Heart left ventricle (tissue), 16 donors: ENCODE results near the gene GDPD4. TPM values are rescaled to one million over a fixed set of nuclear protein-coding genes. Genes with fewer than 3 reads are reported as not detected.

Source experiments
- ATAC-seq, 4 donors: fragments of 200-7000 bp; cut with Tn5 transposase; one replicate each; pipeline ENCODE4 v1.9.1; 2020 to 2022; ENCODE audit warnings: moderate library complexity in 4 of 4, mild to moderate bottlenecking in 3 of 4, moderate number of reproducible peaks in 1 of 4
- DNase-seq, 5 donors: peaks; one replicate each; pipeline ENCODE4 v3.0.0-alpha.2; 2020
- H3K27ac ChIP-seq, 12 donors: fragments of 200-600 bp; sonication (generic) in 4 of 12; one replicate each; pipeline versions ENCODE4 v1.5.0 to v1.8.0; 2016 to 2022; ENCODE audit warnings: mild to moderate bottlenecking in 2 of 12
- H3K27me3 ChIP-seq, 9 donors: fragments of 200-600 bp; sonication (generic) in 2 of 9; one replicate each; pipeline versions ENCODE4 v1.5.1 to v1.8.0; 2016 to 2022; ENCODE audit warnings: mild to moderate bottlenecking in 3 of 9
- H3K36me3 ChIP-seq, 9 donors: fragments of 200-600 bp; sonication (generic) in 2 of 9; one replicate each; pipeline versions ENCODE4 v1.5.0 to v1.8.0; 2018 to 2022; ENCODE audit warnings: mild to moderate bottlenecking in 2 of 9
- H3K4me1 ChIP-seq, 12 donors: fragments of 200-600 bp; sonication (generic) in 4 of 12; one replicate each; pipeline versions ENCODE4 v1.5.0 to v1.8.0; 2016 to 2022; ENCODE audit warnings: mild to moderate bottlenecking in 3 of 12
- H3K4me3 ChIP-seq, 12 donors: fragments of 200-600 bp; sonication (generic) in 4 of 12; one replicate each; pipeline versions ENCODE4 v1.5.0 to v1.8.0; 2017 to 2022; ENCODE audit warnings: mild to moderate bottlenecking in 9 of 12, moderate library complexity in 4 of 12
- H3K9me3 ChIP-seq, 12 donors: fragments of 200-600 bp; sonication (generic) in 4 of 12; one replicate each; pipeline versions ENCODE4 v1.5.0 to v1.8.0; 2016 to 2022; ENCODE audit warnings: mild to moderate bottlenecking in 1 of 12
- CTCF ChIP-seq, 12 donors: fragments of 200-600 bp; sonication (generic) in 4 of 12; IDR thresholded peaks; one replicate each; pipeline versions ENCODE4 v1.5.0 to v1.8.0; 2018 to 2022; ENCODE audit warnings: antibody characterized with exemption in 12 of 12, mild to moderate bottlenecking in 5 of 12
- POLR2A ChIP-seq, 2 donors: fragments of 450-650 bp; IDR thresholded peaks; one replicate each; pipeline ENCODE4 v1.6.1; 2017; ENCODE audit warnings: antibody characterized with exemption in 2 of 2, mild to moderate bottlenecking in 2 of 2, moderate library complexity in 2 of 2
- WGBS, 4 donors: extraction: QIAGEN DNeasy Blood & Tissue Kit in 2 of 4; methylation state at CpG; one replicate each; pipeline versions ENCODE4 v1.1.5 to v1.1.7; 2013 to 2018; 5-methylcytosine and 5-hydroxymethylcytosine counted together
- intact Hi-C, 10 donors: fragments of 100-400 bp; cut with DNase I; formaldehyde crosslinking; loops; one replicate each; pipeline versions ENCODE4 v1.11.1 to v1.14.2; 2022
- polyA plus RNA-seq, 2 donors: library from polyadenylated mRNA; stranded (reverse); fragments of 200-250 nt; gene quantifications; one replicate each; pipeline ENCODE4 v1.2.3, GENCODE V29; 2013
- total RNA-seq, 9 donors: library from RNA; depleted of rRNA in 2 of 9; stranded (reverse); fragments of >200 nt in 2 of 9; fragmentation: NEBNext Ultra II Directional in 3 of 9; extraction: Animal tissue kit (Norgen Biotek cat#: 25700) in 3 of 9; gene quantifications; one replicate each; pipeline versions ENCODE4 v1.1.0 to v1.2.4, GENCODE V29; 2016 to 2023
- donor health status: ischemic (EF 13 %, LVEDD 7.1; RV severe dilation, severe dysfunction).
- donor health status: healthy with polysubstance abuse.
- donor health status: DM: no; HTN: yes; CAD: no.
- donor health status: DM: no; HTN: no; CAD: no.
- donor health status: ischemic (EF 25% LVEDD 6.9; RV normal size, moderate dysfunction).
- donor health status: ischemic (EF 25% LVEDD 5.7; RV mildly dilated, moderate dysfunction).
- donor health status: healthy.
- donor health status: DM: yes; HTN: yes; CAD: no.
- donor health status: ischemic (EF 35%, LVEDD 5.7; RV mildly dilated, moderate dysfunction).
- donor health status: nonischemic (EF 11% LVEDD 7.7; RV severe dilation, severe dysfunction).
- donor health status: DM: yes; HTN: yes; CAD: no.
- donor health status: PGD.
- donor health status: ischemic (EF 29% LVEDD 5.4; RV normal size, mild dysfunction).
- donor health status: nonischemic (EF 23%, LVEDD 6.1; RV moderate dilation, normal function).

Gene GDPD4
- total and polyA plus RNA-seq, 11 donors: 0.19 TPM; not detected in 10

- DNase-seq (no peak), ATAC-seq (no peak)
- H3K27me3 ChIP-seq: peaks cover 0 to 10% (median 0%) of the 10 kb centered on the region in 9 donors
- no peaks in the 10 kb centered on the region for H3K9me3 ChIP-seq
- no peaks in the 10 kb centered on the region for H3K36me3 ChIP-seq
- TF ChIP-seq POLR2A (IDR thresholded peaks at IDR 0.05) (no peak), CTCF (IDR thresholded peaks at IDR 0.05) (no peak)
- 81 to 86% (median 85%) methylated on average over 5 of the region's 5 CpGs for WGBS, 4 donors
- intact Hi-C loops: no loop called here
- H3K4me3 ChIP-seq: no peak overlapping the region
- no peaks in the 10 kb centered on the region for H3K4me1 ChIP-seq
- H3K27ac ChIP-seq: no peak overlapping the region
Measured at GRCh38 chr11:77287615-77288273, 13.7 kb downstream of the GDPD4 start.

DNA sequence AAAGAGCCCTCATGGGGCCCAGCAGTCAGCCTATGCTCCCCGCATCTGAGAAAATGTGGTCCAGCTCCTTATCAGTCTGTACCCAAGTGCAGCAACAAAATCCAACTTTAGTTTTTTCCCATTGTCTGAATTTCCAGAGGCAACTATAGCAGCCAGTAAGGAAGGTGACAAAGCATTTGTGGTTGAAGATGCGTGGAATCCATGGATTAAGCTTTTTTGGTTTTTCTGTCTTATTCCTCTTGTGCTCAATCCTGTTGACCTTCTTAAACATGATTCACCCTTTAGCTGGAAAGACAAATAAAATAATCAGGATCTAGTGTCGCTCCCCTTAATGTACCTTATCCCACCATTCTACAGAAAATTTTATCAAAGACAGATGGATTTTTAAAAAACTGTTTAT is 14.3 kb downstream of the GDPD4 start:
- intact Hi-C loops: no loop called here
- no peak for ATAC-seq
- WGBS, 4 donors: 88 to 93% (median 89%) methylated on average over 3 of the region's 3 CpGs

DNA sequence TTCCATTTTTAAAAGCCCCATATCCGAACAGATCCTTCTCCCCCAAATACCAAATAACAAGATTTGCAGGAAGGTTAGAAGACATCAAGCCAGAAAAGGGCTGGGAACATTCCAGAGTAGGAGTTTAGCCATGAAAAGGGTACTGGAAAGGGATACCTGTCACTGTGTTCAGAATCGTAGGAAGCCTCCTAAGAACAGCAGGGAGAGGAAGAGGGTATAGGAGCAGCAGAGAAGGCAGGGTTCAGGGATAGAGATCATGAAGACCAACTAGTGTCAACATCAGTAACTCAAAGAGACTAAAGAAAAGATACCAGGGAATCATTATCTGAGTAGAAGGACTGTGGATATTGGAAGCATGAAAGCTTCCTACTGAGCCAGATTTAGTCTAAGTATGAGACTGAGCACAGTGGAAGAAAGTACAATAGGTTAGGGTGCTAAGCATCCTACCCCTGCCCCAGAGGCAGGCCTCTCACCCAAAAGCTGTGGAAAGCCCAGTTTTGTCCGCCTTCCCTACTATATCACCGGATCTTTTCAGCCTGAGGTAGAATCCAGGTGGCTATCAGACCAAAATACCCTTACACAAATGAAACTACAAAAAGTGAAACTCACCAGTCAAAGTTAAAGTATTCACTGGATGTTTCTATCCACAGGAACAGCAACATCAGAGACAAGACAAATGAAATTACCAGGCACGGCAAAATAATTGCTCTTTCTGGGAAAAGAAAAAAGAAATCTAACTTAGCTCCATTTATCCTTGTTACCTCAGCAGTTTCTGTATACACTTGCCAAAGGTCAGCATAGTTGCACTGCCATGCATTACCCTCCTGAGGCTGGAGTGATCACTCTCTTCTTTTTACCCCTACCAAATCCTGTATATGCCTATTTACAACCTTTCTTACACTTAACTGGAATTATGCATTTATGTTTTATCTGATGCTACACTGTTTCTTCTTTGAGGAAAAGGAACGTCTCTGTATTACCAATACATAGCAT is 16.7 kb downstream of the GDPD4 start:
- no peak for TF ChIP-seq POLR2A (IDR thresholded peaks at IDR 0.05)
- H3K9me3 ChIP-seq: peaks cover 0 to 8% (median 0%) of the 10 kb centered on the region in 12 donors
- ATAC-seq (no peak), DNase-seq (no peak)
- WGBS, 4 donors: 69 to 84% (median 77%) methylated on average over 6 of the region's 6 CpGs
- peaks cover 0 to 10% (median 0%) of the 10 kb centered on the region in 9 donors for H3K27me3 ChIP-seq
- no peaks in the 10 kb centered on the region for H3K4me1 ChIP-seq
- intact Hi-C loops: no loop called here
- H3K27ac ChIP-seq: no peak overlapping the region
- no peak overlapping the region for H3K4me3 ChIP-seq
- H3K36me3 ChIP-seq: no peaks in the 10 kb centered on the region

More for the DNA sequence above, 14.3 kb downstream of the GDPD4 start:
- peaks cover 0 to 10% (median 0%) of the 10 kb centered on the region in 9 donors for H3K27me3 ChIP-seq
- no peak overlapping the region for H3K4me3 ChIP-seq
- no peaks in the 10 kb centered on the region for H3K9me3 ChIP-seq
- H3K36me3 ChIP-seq: no peaks in the 10 kb centered on the region
- TF ChIP-seq CTCF (IDR thresholded peaks at IDR 0.05): no peak
- TF ChIP-seq POLR2A (IDR thresholded peaks at IDR 0.05): no peak
- no peaks in the 10 kb centered on the region for H3K4me1 ChIP-seq
- no peak overlapping the region for H3K27ac ChIP-seq
- no peak for DNase-seq

- no peaks in the 10 kb centered on the region for H3K36me3 ChIP-seq
- no peak overlapping the region for H3K4me3 ChIP-seq
- DNase-seq (no peak), ATAC-seq (no peak)
- WGBS, 4 donors: 54 to 69% (median 66%) methylated on average over 3 of the region's 3 CpGs
- no peaks in the 10 kb centered on the region for H3K4me1 ChIP-seq
- peaks cover 0 to 9% (median 0%) of the 10 kb centered on the region in 12 donors for H3K9me3 ChIP-seq
- peaks cover 0 to 9% (median 0%) of the 10 kb centered on the region in 9 donors for H3K27me3 ChIP-seq
- TF ChIP-seq CTCF (IDR thresholded peaks at IDR 0.05) (no peak), POLR2A (IDR thresholded peaks at IDR 0.05) (no peak)
- intact Hi-C loops: no loop called here
- H3K27ac ChIP-seq: no peak overlapping the region
Measured at GRCh38 chr11:77283101-77283500, 18.4 kb downstream of the GDPD4 start.
